ENCODE results near the gene HMOX1.
"Not testable (repeated sequence)": the region's sequence is repeated elsewhere in the genome, so short reads cannot be mapped to it uniquely, and the experiment has no call there.

Gene HMOX1

GRCh38 chr22:35437049-35437448 lies 56.2 kb downstream of the HMOX1 start:
- no peak for DNase-seq

DNA sequence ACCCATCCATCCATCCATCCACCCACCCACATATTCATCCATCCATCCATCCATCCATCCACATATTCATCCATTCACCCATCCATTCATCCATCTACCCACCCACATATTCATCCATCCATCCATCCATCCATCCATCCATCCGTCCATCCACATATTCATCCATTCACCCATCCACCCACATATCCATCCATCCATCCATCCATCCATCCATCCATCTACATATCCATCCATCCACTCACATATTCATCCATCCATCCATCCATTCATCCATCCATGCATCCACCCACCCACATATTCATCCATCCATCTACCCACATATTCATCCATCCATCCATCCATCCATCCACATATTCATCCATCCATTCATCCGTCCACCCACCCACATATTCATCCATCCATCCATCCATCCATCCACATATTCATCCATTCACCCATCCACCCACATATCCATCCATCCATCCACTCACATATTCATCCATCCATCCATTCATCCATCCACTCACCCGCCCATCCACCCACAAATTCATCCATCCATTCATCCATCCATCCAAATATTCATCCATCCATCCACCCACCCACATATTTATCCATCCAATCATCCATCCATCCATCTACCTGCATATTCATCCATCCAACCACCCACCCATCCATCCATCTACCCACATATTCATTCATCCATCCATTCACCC lies 57.9 kb downstream of the HMOX1 start:
- not testable (repeated sequence) for DNase-seq

DNA sequence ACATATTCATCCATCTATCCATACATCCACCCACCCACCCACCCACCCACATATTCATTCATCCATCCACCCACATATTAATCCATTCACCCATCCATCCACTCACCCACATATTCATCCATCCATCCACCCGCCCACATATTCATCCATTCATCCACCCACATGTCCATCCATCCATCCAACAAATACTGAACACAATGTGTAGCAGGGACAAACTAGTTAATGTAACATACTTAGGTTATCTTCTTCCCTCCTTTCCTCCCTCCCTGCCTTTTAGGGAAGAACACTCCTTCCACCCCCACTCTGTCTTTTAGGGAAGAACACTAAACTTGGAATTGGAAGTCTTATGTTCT lies 58.4 kb downstream of the HMOX1 start:
- no peak for DNase-seq

DNA sequence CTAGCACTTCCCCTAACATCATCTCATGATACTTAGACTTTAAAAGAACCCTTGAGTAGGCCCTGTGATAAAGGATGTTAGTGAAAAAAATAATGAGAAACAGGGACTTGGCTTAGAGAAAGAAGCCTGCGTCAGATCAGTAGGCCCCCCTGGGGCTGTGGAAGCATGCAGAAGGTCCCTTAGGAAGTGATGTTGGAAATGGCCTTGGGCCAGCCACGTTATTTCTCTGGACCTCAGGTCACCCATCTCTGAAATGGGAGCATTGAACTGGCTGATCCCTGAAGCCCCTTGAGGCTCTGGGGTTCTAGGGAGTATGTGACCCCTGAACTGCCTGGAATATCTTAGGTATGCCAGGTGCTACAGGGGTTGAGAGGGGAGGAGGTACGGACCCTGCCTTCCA lies 59.2 kb downstream of the HMOX1 start:
- no peak for DNase-seq

DNA sequence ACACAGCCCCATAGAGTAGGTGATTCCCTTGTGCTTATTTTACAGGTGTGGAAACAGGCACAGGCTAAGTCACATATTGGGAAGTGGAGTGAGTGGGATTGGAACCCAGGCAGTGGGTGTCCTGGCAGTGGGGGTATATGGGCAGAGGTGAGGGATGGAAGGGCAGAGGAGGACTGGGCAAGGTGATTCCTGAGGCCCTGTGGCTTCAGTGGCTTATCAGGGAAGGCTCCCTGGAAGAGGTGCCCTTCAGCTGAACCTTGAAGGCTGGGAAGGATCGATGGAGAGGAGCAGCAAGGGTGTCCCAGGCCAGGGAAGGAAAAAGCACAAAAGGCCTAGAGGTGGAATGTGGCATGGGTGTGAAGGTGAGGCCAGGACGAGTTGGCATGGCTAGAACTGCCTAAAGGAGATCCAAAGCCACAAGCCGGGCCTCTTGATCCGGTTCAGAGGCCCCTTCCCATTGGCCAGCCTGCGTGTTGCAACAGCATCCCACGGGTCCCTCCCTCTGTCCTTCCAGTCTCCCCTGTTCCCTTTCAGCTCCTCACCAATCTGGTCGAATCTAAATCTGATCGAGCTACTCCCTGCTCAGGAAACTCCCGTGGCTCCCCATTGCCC lies 60.7 kb downstream of the HMOX1 start:
- no peak for DNase-seq

- no peak for DNase-seq
These were observed 61.6 kb downstream of the HMOX1 start for GRCh38 chr22:35442471-35442870.

DNA sequence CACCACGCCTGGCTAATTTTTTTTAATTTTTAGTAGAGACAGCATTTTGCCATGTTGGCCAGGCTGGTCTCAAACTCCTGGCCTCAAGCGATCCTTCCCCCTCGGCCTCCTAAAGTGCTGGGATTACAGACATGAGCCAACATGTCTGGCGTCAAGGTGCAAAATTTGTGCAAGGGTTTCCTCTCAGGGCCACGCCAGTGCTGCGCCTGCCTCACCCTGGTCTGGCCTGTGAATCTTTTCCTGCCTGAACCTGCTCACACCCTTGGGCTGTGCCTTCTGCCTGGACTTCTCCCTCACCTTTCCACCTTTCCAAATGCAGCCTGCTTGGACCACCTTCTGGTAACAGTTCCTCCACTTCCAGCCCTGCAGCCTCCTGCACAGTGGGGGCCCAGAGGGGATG lies 62.4 kb downstream of the HMOX1 start:
- DNase-seq = no peak
